Panc1 (cell line): Measurements from ENCODE around the gene RPP30. TPM values are rescaled to one million over a fixed set of nuclear protein-coding genes. Genes with fewer than 3 reads are reported as not detected.

Experiments
- ATAC-seq: fragments of 200-7000 bp; cut with Tn5 transposase; 2 replicates; pipeline ENCODE4 v1.9.1; 2020; ENCODE audit warnings: mild to moderate bottlenecking, moderate library complexity
- BruUV-seq: library from RNA; stranded (reverse); fragments of 400-500 nt; replicated peaks from 2 replicates; lab custom pipeline; 2021; lab: Mats Ljungman, UMichigan
- CTCF ChIA-PET: fragments of 300-600 bp; sonication (Branson Sonifier 250); formaldehyde crosslinking; loops from one replicate; lab custom pipeline; 2022; ENCODE audit warnings: antibody characterized with exemption; lab: Charles Lee
- POLR2A ChIA-PET: fragments of 300-600 bp; sonication (Branson Sonifier 250); formaldehyde crosslinking; loops from one replicate; lab custom pipeline; 2022; ENCODE audit warnings: antibody characterized with exemption; lab: Charles Lee
- DNase-seq: peaks from one replicate; pipeline ENCODE4 v3.0.0-alpha.2; 2010; ENCODE audit warnings: low read depth, low spot score
- H3K27ac ChIP-seq: 2 replicates; pipeline ENCODE4 v1.5.1; 2011; ENCODE audit warnings: mild to moderate bottlenecking, low read length, inconsistent platforms
- H3K27me3 ChIP-seq: fragments of 200-500 bp; sonication (Bioruptor generic); 2 replicates; pipeline ENCODE4 v1.6.0; 2014; ENCODE audit warnings: low read length, inconsistent platforms; ENCODE audit not compliant: control insufficient read depth, insufficient read depth
- H3K36me3 ChIP-seq: fragments of 200-500 bp; sonication (Bioruptor generic); 2 replicates; pipeline ENCODE4 v1.5.1; 2014; ENCODE audit warnings: inconsistent platforms, mild to moderate bottlenecking, low read length, moderate library complexity; ENCODE audit not compliant: control insufficient read depth, insufficient read depth
- H3K4me1 ChIP-seq: 2 replicates; pipeline ENCODE4 v1.5.1; 2011; ENCODE audit warnings: inconsistent platforms, mild to moderate bottlenecking, low read length, moderate library complexity; ENCODE audit not compliant: control insufficient read depth, insufficient read depth
- H3K4me3 ChIP-seq, 2 experiments: 2 replicates each; pipeline ENCODE4 v1.5.1; 2011 to 2012; ENCODE audit warnings: low read depth in 2 of 2, low read length in 2 of 2, mild to moderate bottlenecking in 2 of 2, inconsistent platforms in 1 of 2, moderate library complexity in 1 of 2
- H3K9me3 ChIP-seq: fragments of 200-500 bp; sonication (Bioruptor generic); 2 replicates; pipeline ENCODE4 v1.5.1; 2014; ENCODE audit warnings: low read depth, mild to moderate bottlenecking, inconsistent platforms, low read length, moderate library complexity; ENCODE audit not compliant: control insufficient read depth, insufficient read depth
- CTCF ChIP-seq: fragments of 450-650 bp; IDR thresholded peaks from 2 replicates; pipeline ENCODE4 v1.5.1; 2017; ENCODE audit warnings: mild to moderate bottlenecking
- POLR2AphosphoS5 ChIP-seq: IDR thresholded peaks from 2 replicates; pipeline ENCODE4 v1.6.1; 2012; ENCODE audit warnings: mild to moderate bottlenecking, low read depth, low read length, moderate library complexity
- REST ChIP-seq, 2 experiments: IDR thresholded peaks; 2 replicates each; pipeline ENCODE4 v1.6.1; 2011 to 2012; ENCODE audit warnings: low read depth in 2 of 2, control low read depth in 1 of 2, low read length in 1 of 2, mild to moderate bottlenecking in 1 of 2, moderate library complexity in 1 of 2; ENCODE audit not compliant: insufficient read depth in 1 of 2
- SIN3A ChIP-seq: IDR thresholded peaks from 2 replicates; pipeline ENCODE4 v1.6.1; 2012; ENCODE audit warnings: low read depth, mild to moderate bottlenecking, low read length, moderate library complexity, borderline replicate concordance; ENCODE audit not compliant: insufficient read depth
- TCF7L2 ChIP-seq: IDR thresholded peaks from 2 replicates; pipeline ENCODE4 v1.6.1; 2011; ENCODE audit warnings: mild to moderate bottlenecking, low read depth, low read length, inconsistent platforms
- in situ Hi-C: cut with HindIII; loops from 2 replicates; pipeline ENCODE4 v1.10.0; 2016; ENCODE audit warnings: low sequenced_read_pairs, low pct_unique_long_range_greater_than_20kb
- intact Hi-C: fragments of 100-400 bp; cut with micrococcal nuclease; formaldehyde crosslinking; loops from one replicate; pipeline ENCODE4 v1.10.0; 2022; ENCODE audit not compliant: unreplicated experiment
- total RNA-seq: library from RNA; stranded (reverse); gene quantifications from one replicate; pipeline ENCODE4 v1.2.1, GENCODE V29; 2021; ENCODE audit not compliant: unreplicated experiment

The RPP30 gene
- total RNA-seq, 1 experiment from 2014 or later = 59.0 TPM

- H3K9me3 ChIP-seq = no peaks in the 10 kb centered on the region
- no peaks in the 10 kb centered on the region for H3K36me3 ChIP-seq
- H3K4me1 ChIP-seq = no peaks in the 10 kb centered on the region
- H3K27me3 ChIP-seq = no peaks in the 10 kb centered on the region; the same call in 1 of the 2 replicates
- POLR2A ChIA-PET = no interaction called here
- DNase-seq = no peak
- no peak overlapping the region for H3K27ac ChIP-seq
- intact Hi-C loops = no loop called here
- CTCF ChIA-PET = interaction anchor here (1.8 kb wide), 1 partner anchor 338 kb away, joined by 20 read pairs; no protein-coding TSS in a partner anchor
- no TSS peak for BruUV-seq
- no peak for ATAC-seq
- in situ Hi-C loops = no loop called here
- no peak overlapping the region for H3K4me3 ChIP-seq
- no peak for TF ChIP-seq TCF7L2
- TF ChIP-seq REST (IDR thresholded peaks at IDR 0.05; ENCODE audit: insufficient read depth in 1 of 2, low read depth in 2 of 2, low read length in 1 of 2) = no peak
- no peak for TF ChIP-seq POLR2AphosphoS5
- TF ChIP-seq SIN3A = no peak
- no peak for TF ChIP-seq CTCF
Observed at GRCh38 chr10:90912854-90913479, 41.2 kb downstream of the RPP30 start.

GRCh38 chr10:90913774-90914420 lies 42.1 kb downstream of the RPP30 start:
- ChIA-PET POLR2A (no interaction called here), CTCF (interaction anchor here (0.7 kb wide), 1 partner anchor 91 kb away, joined by 5 read pairs; no protein-coding TSS in a partner anchor)
- Histone ChIP-seq H3K4me3 (no peak overlapping the region), H3K27me3 (no peaks in the 10 kb centered on the region; the same call in 1 of the 2 replicates), H3K36me3 (no peaks in the 10 kb centered on the region), H3K4me1 (no peaks in the 10 kb centered on the region), H3K9me3 (no peaks in the 10 kb centered on the region), H3K27ac (no peak overlapping the region)
- BruUV-seq = no TSS peak
- ATAC-seq (no peak), DNase-seq (no peak)
- intact Hi-C loops (no loop called here), in situ Hi-C loops (no loop called here)
- TF ChIP-seq POLR2AphosphoS5 (no peak), REST (IDR thresholded peaks at IDR 0.05; ENCODE audit: insufficient read depth in 1 of 2, low read depth in 2 of 2, low read length in 1 of 2) (no peak), CTCF (no peak), SIN3A (no peak), TCF7L2 (no peak)
